ENCODE data around the gene VAV2. TPM values are rescaled to one million over a fixed set of nuclear protein-coding genes. Genes with fewer than 3 reads are reported as not detected.

VAV2 gene
- polyA plus RNA-seq, 4 donors = 26.7 to 45.7 (median 36.2) TPM

- Histone ChIP-seq H3K27ac (ENCODE audit: low read depth in 1 of 3, low read length in 2 of 3) (no peak overlapping the region), H3K4me3 (ENCODE audit: low read depth in 1 of 3, low read length in 3 of 3) (no peak overlapping the region), H3K9me3 (ENCODE audit: control insufficient read depth in 2 of 2, insufficient read depth in 1 of 2, low read depth in 1 of 2, low read length in 1 of 2) (no peaks in the 10 kb centered on the region), H3K36me3 (ENCODE audit: control insufficient read depth in 3 of 3, insufficient read depth in 2 of 3, low read depth in 1 of 3, low read length in 3 of 3) (peaks cover 0 to 90% (median 0%) of the 10 kb centered on the region in 3 donors), H3K27me3 (ENCODE audit: control insufficient read depth in 3 of 3, insufficient read depth in 3 of 3, low read length in 3 of 3) (no peaks in the 10 kb centered on the region), H3K4me1 (ENCODE audit: control insufficient read depth in 3 of 3, insufficient read depth in 2 of 3, low read depth in 1 of 3, low read length in 2 of 3) (peaks cover 0 to 5% (median 0%) of the 10 kb centered on the region in 3 donors)
- no peak for FAIRE-seq
- no peak for DNase-seq
- 85 to 92% (median 90%) methylated on average over 18 of the region's 18 CpGs for WGBS, 3 donors
Measured at GRCh38 chr9:133946840-133947486, 45.2 kb downstream of the VAV2 start.

- Histone ChIP-seq H3K4me1 (ENCODE audit: control insufficient read depth in 3 of 3, insufficient read depth in 2 of 3, low read depth in 1 of 3, low read length in 2 of 3) (peaks cover 0 to 3% (median 0%) of the 10 kb centered on the region in 3 donors), H3K4me3 (ENCODE audit: low read depth in 1 of 3, low read length in 3 of 3) (no peak overlapping the region), H3K27ac (ENCODE audit: low read depth in 1 of 3, low read length in 2 of 3) (no peak overlapping the region), H3K27me3 (ENCODE audit: control insufficient read depth in 3 of 3, insufficient read depth in 3 of 3, low read length in 3 of 3) (no peaks in the 10 kb centered on the region), H3K9me3 (ENCODE audit: control insufficient read depth in 2 of 2, insufficient read depth in 1 of 2, low read depth in 1 of 2, low read length in 1 of 2) (no peaks in the 10 kb centered on the region), H3K36me3 (ENCODE audit: control insufficient read depth in 3 of 3, insufficient read depth in 2 of 3, low read depth in 1 of 3, low read length in 3 of 3) (peaks cover 0 to 86% (median 0%) of the 10 kb centered on the region in 3 donors)
- FAIRE-seq = no peak
- 87 to 93% (median 92%) methylated on average over 14 of the region's 14 CpGs for WGBS, 3 donors
- no peak for DNase-seq
Measured at GRCh38 chr9:133945977-133946753, 46.0 kb downstream of the VAV2 start.

GRCh38 chr9:133945314-133945975 lies 46.7 kb downstream of the VAV2 start:
- 73 to 88% (median 77%) methylated on average over 13 of the region's 13 CpGs for WGBS, 3 donors

DNA sequence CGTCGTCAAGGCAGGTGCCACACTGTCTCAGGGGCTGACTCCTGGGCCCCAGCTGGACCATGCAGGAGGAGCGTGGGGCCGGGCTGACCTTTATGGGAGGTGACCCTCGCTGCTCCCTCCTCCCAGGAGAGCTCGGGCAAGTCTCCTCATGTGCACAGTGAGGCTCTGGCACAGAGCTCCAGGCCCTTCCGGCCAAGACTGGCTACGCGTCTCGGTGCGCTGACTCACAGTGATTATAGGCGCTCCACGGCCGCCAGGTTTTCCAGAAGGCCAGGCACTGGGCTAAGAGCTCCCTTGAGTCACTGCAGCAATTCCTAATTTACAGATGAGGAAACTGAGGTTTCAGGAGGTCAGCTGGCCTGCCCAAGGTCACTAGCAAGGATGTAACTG lies 47.4 kb downstream of the VAV2 start:
- Histone ChIP-seq H3K4me3 (ENCODE audit: low read depth in 1 of 3, low read length in 3 of 3) (no peak overlapping the region), H3K36me3 (ENCODE audit: control insufficient read depth in 3 of 3, insufficient read depth in 2 of 3, low read depth in 1 of 3, low read length in 3 of 3) (peaks cover 0 to 84% (median 0%) of the 10 kb centered on the region in 3 donors), H3K27ac (ENCODE audit: low read depth in 1 of 3, low read length in 2 of 3) (no peak overlapping the region), H3K27me3 (ENCODE audit: control insufficient read depth in 3 of 3, insufficient read depth in 3 of 3, low read length in 3 of 3) (no peaks in the 10 kb centered on the region), H3K4me1 (ENCODE audit: control insufficient read depth in 3 of 3, insufficient read depth in 2 of 3, low read depth in 1 of 3, low read length in 2 of 3) (no peaks in the 10 kb centered on the region), H3K9me3 (ENCODE audit: control insufficient read depth in 2 of 2, insufficient read depth in 1 of 2, low read depth in 1 of 2, low read length in 1 of 2) (no peaks in the 10 kb centered on the region)
- 86 to 94% (median 87%) methylated on average over 14 of the region's 14 CpGs for WGBS, 3 donors
- DNase-seq (no peak), FAIRE-seq (no peak)

More at GRCh38 chr9:133945314-133945975, 46.7 kb downstream of the VAV2 start:
- no peak overlapping the region for H3K4me3 ChIP-seq (ENCODE audit: low read depth in 1 of 3, low read length in 3 of 3)
- no peaks in the 10 kb centered on the region for H3K4me1 ChIP-seq (ENCODE audit: control insufficient read depth in 3 of 3, insufficient read depth in 2 of 3, low read depth in 1 of 3, low read length in 2 of 3)
- no peaks in the 10 kb centered on the region for H3K9me3 ChIP-seq (ENCODE audit: control insufficient read depth in 2 of 2, insufficient read depth in 1 of 2, low read depth in 1 of 2, low read length in 1 of 2)
- no peaks in the 10 kb centered on the region for H3K27me3 ChIP-seq (ENCODE audit: control insufficient read depth in 3 of 3, insufficient read depth in 3 of 3, low read length in 3 of 3)
- no peak overlapping the region for H3K27ac ChIP-seq (ENCODE audit: low read depth in 1 of 3, low read length in 2 of 3)
- H3K36me3 ChIP-seq (ENCODE audit: control insufficient read depth in 3 of 3, insufficient read depth in 2 of 3, low read depth in 1 of 3, low read length in 3 of 3) = peaks cover 0 to 81% (median 0%) of the 10 kb centered on the region in 3 donors
- DNase-seq (no peak), FAIRE-seq (no peak)

GRCh38 chr9:133943781-133944745 lies 48.1 kb downstream of the VAV2 start:
- DNase-seq (no peak), FAIRE-seq (no peak)
- no peaks in the 10 kb centered on the region for H3K4me1 ChIP-seq (ENCODE audit: control insufficient read depth in 3 of 3, insufficient read depth in 2 of 3, low read depth in 1 of 3, low read length in 2 of 3)
- H3K36me3 ChIP-seq (ENCODE audit: control insufficient read depth in 3 of 3, insufficient read depth in 2 of 3, low read depth in 1 of 3, low read length in 3 of 3) = peaks cover 0 to 85% (median 0%) of the 10 kb centered on the region in 3 donors
- H3K9me3 ChIP-seq (ENCODE audit: control insufficient read depth in 2 of 2, insufficient read depth in 1 of 2, low read depth in 1 of 2, low read length in 1 of 2) = no peaks in the 10 kb centered on the region
- H3K4me3 ChIP-seq (ENCODE audit: low read depth in 1 of 3, low read length in 3 of 3) = no peak overlapping the region
- H3K27ac ChIP-seq (ENCODE audit: low read depth in 1 of 3, low read length in 2 of 3) = no peak overlapping the region
- 87 to 93% (median 88%) methylated on average over 29 to 30 of the region's 30 CpGs for WGBS, 3 donors
- H3K27me3 ChIP-seq (ENCODE audit: control insufficient read depth in 3 of 3, insufficient read depth in 3 of 3, low read length in 3 of 3) = no peaks in the 10 kb centered on the region

GRCh38 chr9:133943036-133943780 lies 48.9 kb downstream of the VAV2 start:
- no peak overlapping the region for H3K4me3 ChIP-seq (ENCODE audit: low read depth in 1 of 3, low read length in 3 of 3)
- FAIRE-seq (no peak), DNase-seq (no peak)
- no peaks in the 10 kb centered on the region for H3K4me1 ChIP-seq (ENCODE audit: control insufficient read depth in 3 of 3, insufficient read depth in 2 of 3, low read depth in 1 of 3, low read length in 2 of 3)
- H3K9me3 ChIP-seq (ENCODE audit: control insufficient read depth in 2 of 2, insufficient read depth in 1 of 2, low read depth in 1 of 2, low read length in 1 of 2) = no peaks in the 10 kb centered on the region
- WGBS, 3 donors = 88 to 91% (median 89%) methylated on average over 17 of the region's 17 CpGs
- H3K27ac ChIP-seq (ENCODE audit: low read depth in 1 of 3, low read length in 2 of 3) = no peak overlapping the region
- H3K27me3 ChIP-seq (ENCODE audit: control insufficient read depth in 3 of 3, insufficient read depth in 3 of 3, low read length in 3 of 3) = no peaks in the 10 kb centered on the region
- H3K36me3 ChIP-seq (ENCODE audit: control insufficient read depth in 3 of 3, insufficient read depth in 2 of 3, low read depth in 1 of 3, low read length in 3 of 3) = peaks cover 0 to 85% (median 0%) of the 10 kb centered on the region in 3 donors

- H3K27me3 ChIP-seq (ENCODE audit: control insufficient read depth in 3 of 3, insufficient read depth in 3 of 3, low read length in 3 of 3) = no peaks in the 10 kb centered on the region
- no peak for FAIRE-seq
Measured at GRCh38 chr9:133942206-133942975, 49.7 kb downstream of the VAV2 start.

More at GRCh38 chr9:133942206-133942975, 49.7 kb downstream of the VAV2 start:
- no peak overlapping the region for H3K4me3 ChIP-seq (ENCODE audit: low read depth in 1 of 3, low read length in 3 of 3)
- 90 to 92% (median 91%) methylated on average over 27 of the region's 27 CpGs for WGBS, 3 donors
- DNase-seq = no peak
- H3K9me3 ChIP-seq (ENCODE audit: control insufficient read depth in 2 of 2, insufficient read depth in 1 of 2, low read depth in 1 of 2, low read length in 1 of 2) = no peaks in the 10 kb centered on the region
- peaks cover 0 to 86% (median 0%) of the 10 kb centered on the region in 3 donors for H3K36me3 ChIP-seq (ENCODE audit: control insufficient read depth in 3 of 3, insufficient read depth in 2 of 3, low read depth in 1 of 3, low read length in 3 of 3)
- no peak overlapping the region for H3K27ac ChIP-seq (ENCODE audit: low read depth in 1 of 3, low read length in 2 of 3)
- H3K4me1 ChIP-seq (ENCODE audit: control insufficient read depth in 3 of 3, insufficient read depth in 2 of 3, low read depth in 1 of 3, low read length in 2 of 3) = no peaks in the 10 kb centered on the region

Measured in small intestine (tissue), 7 donors.